ENCODE results near the gene CCDC93.

DNA sequence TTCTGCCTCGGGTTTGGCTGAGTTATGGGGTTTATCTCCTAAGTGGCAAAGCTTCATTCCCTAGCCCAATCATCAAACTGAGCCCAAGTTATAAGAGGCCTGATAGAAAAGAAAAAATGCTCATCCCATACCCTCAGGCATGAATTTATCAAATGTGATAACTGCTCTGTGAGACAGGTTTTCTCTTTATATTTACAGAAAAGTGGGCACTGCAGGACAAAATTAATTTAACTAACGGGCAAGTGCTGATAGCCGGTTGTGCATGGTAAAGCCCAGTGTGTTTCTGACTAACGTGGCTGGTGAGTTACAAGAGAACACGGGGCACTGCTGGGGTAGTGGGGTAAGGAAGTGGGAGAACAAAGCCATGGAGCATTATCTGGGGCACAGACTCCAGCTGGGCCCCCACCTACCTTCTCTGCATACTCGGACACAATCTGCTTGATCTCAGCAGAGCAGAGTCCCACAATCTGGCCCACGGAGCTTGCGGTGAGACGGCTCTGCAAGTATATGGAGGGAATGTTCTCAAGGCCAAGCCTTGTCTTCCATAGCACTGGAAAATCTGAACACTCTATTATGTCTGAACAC is 40.3 kb downstream of the CCDC93 start:
- TF ChIP-seq, protein P1, sequence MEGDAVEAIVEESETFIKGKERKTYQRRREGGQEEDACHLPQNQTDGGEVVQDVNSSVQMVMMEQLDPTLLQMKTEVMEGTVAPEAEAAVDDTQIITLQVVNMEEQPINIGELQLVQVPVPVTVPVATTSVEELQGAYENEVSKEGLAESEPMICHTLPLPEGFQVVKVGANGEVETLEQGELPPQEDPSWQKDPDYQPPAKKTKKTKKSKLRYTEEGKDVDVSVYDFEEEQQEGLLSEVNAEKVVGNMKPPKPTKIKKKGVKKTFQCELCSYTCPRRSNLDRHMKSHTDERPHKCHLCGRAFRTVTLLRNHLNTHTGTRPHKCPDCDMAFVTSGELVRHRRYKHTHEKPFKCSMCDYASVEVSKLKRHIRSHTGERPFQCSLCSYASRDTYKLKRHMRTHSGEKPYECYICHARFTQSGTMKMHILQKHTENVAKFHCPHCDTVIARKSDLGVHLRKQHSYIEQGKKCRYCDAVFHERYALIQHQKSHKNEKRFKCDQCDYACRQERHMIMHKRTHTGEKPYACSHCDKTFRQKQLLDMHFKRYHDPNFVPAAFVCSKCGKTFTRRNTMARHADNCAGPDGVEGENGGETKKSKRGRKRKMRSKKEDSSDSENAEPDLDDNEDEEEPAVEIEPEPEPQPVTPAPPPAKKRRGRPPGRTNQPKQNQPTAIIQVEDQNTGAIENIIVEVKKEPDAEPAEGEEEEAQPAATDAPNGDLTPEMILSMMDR (conservative IDR thresholded peaks at IDR 0.05): no peak
- no peak for TF ChIP-seq ZFX (IDR thresholded peaks at IDR 0.05)

Measured in C4-2B (cell line).